Ascending aorta (tissue), 2 donors: Measurements from ENCODE around the gene MIDN. TPM values are rescaled to one million over a fixed set of nuclear protein-coding genes. Genes with fewer than 3 reads are reported as not detected.

Experiments used
- DNase-seq, 2 donors: peaks; one replicate each; pipeline ENCODE4 v3.0.0-alpha.2; 2019; ENCODE audit warnings: low spot score in 2 of 2
- H3K27ac ChIP-seq, 2 donors: fragments of 200-600 bp; sonication (generic); one replicate each; pipeline ENCODE4 v1.5.1; 2016 to 2017; ENCODE audit warnings: mild to moderate bottlenecking in 1 of 2
- H3K27me3 ChIP-seq: fragments of 200-600 bp; sonication (generic); one replicate; pipeline ENCODE4 v1.5.1; 2017
- H3K36me3 ChIP-seq, 2 donors: fragments of 200-600 bp; sonication (generic); one replicate each; pipeline ENCODE4 v1.5.1; 2016
- H3K4me1 ChIP-seq, 2 donors: fragments of 200-600 bp; sonication (generic); one replicate each; pipeline ENCODE4 v1.5.1; 2016 to 2017; ENCODE audit warnings: mild to moderate bottlenecking in 1 of 2
- H3K4me3 ChIP-seq, 2 donors: fragments of 200-600 bp; sonication (generic); one replicate each; pipeline ENCODE4 v1.5.1; 2016 to 2017; ENCODE audit warnings: mild to moderate bottlenecking in 1 of 2
- H3K9me3 ChIP-seq, 2 donors: fragments of 200-600 bp; sonication (generic); one replicate each; pipeline ENCODE4 v1.5.1; 2016
- intact Hi-C: fragments of 100-400 bp; cut with DNase I; formaldehyde crosslinking; loops from one replicate; pipeline ENCODE4 v1.15.1; 2023
- total RNA-seq: library from RNA; depleted of rRNA; stranded (reverse); fragments of >200 nt; gene quantifications from one replicate; pipeline ENCODE4 v1.1.0, GENCODE V29; 2016
- TF ChIP-seq, protein P1 (sequence below), 3 experiments: fragments of 200-600 bp in 2 of 3; fragments of 450-650 bp in 1 of 3; sonication (generic) in 2 of 3; IDR thresholded peaks; one replicate each; pipeline ENCODE4 v1.5.1; 2016 to 2019; ENCODE audit warnings: antibody characterized with exemption in 3 of 3, mild to moderate bottlenecking in 1 of 3, moderate library complexity in 1 of 3

Gene MIDN
- total RNA-seq, 1 donor from 2014 or later = 307 TPM

DNA sequence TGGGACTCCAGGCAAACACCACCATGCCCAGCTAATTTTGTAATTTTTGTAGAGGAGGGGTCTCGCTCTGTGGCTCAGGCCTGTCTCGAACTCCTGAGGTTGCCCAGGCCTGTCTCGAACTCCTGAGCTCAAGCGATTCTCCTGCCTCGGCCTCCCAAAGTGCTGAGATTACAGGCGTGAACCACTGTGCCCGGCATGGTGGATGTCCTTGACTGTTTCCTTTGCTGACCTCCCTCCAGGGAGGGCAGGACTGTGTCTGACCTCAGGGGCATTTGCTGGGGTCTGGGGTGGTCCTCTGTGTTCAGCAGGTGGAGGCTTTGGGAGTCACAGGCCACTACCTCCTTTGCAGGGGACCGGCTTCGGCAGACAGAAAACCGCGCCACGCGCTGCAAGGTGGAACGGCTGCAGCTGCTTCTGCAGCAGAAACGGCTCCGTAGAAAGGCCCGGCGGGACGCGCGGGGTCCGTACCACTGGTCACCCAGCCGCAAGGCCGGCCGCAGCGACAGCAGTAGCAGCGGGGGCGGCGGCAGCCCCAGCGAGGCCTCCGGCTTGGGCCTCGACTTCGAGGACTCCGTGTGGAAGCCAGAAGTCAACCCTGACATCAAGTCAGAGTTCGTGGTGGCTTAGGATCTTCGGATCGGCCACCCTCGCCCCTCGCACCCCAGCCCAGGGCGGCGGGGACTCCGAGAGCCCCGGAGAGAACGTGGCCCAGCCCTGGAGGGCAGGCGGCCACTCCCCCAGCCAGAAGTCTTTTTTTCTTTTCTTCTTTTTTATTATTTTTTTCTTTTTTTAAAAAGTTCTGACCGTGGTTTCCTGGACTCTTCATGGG lies 8.5 kb downstream of the MIDN start:
- Histone ChIP-seq H3K36me3 (peaks cover 47 to 50% of the 10 kb centered on the region in 2 donors), H3K4me1 (peaks cover 36 to 60% of the 10 kb centered on the region in 2 donors), H3K27me3 (no peaks in the 10 kb centered on the region), H3K4me3 (no peak overlapping the region), H3K27ac (peak overlapping the region; percentile 29 to 98), H3K9me3 (no peaks in the 10 kb centered on the region)
- intact Hi-C loops = no loop called here
- TF ChIP-seq, protein P1, sequence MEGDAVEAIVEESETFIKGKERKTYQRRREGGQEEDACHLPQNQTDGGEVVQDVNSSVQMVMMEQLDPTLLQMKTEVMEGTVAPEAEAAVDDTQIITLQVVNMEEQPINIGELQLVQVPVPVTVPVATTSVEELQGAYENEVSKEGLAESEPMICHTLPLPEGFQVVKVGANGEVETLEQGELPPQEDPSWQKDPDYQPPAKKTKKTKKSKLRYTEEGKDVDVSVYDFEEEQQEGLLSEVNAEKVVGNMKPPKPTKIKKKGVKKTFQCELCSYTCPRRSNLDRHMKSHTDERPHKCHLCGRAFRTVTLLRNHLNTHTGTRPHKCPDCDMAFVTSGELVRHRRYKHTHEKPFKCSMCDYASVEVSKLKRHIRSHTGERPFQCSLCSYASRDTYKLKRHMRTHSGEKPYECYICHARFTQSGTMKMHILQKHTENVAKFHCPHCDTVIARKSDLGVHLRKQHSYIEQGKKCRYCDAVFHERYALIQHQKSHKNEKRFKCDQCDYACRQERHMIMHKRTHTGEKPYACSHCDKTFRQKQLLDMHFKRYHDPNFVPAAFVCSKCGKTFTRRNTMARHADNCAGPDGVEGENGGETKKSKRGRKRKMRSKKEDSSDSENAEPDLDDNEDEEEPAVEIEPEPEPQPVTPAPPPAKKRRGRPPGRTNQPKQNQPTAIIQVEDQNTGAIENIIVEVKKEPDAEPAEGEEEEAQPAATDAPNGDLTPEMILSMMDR (IDR thresholded peaks at IDR 0.05) = no peak
- no peak for DNase-seq

- intact Hi-C loops = no loop called here
- TF ChIP-seq, protein P1 (IDR thresholded peaks at IDR 0.05) = no peak
- H3K4me3 ChIP-seq = no peak overlapping the region
- DNase-seq = no peak
- no peaks in the 10 kb centered on the region for H3K27me3 ChIP-seq
- H3K4me1 ChIP-seq = peaks cover 40 to 67% of the 10 kb centered on the region in 2 donors
- H3K9me3 ChIP-seq = no peaks in the 10 kb centered on the region
- H3K36me3 ChIP-seq = peaks cover 46 to 49% of the 10 kb centered on the region in 2 donors
- H3K27ac ChIP-seq = peak overlapping the region; percentile 96 to 98
Measured at GRCh38 chr19:1257475-1258162, 9.2 kb downstream of the MIDN start.

DNA sequence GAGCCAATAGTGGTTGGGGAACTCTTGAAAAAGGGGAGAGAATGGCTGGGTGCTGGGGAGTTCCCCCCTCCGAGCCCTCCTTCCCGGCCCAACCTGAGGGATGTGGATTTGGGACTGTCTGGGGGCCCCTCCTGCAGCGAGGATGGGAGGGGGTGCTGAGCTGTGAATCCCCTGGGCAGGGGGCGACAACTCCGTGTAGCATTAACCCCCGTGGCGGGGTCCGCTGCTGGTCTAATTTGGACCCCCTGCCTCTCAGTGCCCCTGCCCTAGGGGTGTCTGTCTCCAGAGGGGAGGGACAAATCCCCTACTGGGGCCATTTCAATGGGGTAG lies 9.7 kb downstream of the MIDN start:
- no peak for DNase-seq
- TF ChIP-seq, protein P1 (IDR thresholded peaks at IDR 0.05) = no peak

DNA sequence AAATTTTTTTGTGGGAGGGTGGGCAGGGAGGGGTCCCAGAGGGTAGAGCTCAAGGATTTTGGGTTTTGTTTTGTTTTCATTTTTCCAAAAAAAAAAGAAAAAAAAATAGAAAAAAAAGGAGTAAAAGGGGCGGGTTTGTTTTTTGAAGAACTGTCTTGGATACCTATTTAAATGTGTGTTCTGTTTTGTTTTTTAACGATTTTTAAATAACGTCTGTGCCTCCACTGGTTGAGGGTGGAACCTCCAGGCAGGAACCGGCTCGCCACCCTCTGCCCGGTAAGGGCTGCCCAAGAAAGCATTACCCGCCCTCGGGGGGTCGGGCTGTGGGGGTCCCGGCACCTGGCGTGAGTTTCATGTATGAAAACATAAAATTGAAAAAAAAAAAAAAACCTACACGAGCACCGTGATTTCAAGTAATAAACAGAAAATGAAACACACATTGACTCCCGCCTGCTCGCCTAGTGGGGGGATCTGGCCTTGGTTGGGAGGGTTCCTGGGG lies 10.4 kb downstream of the MIDN start:
- H3K9me3 ChIP-seq = no peaks in the 10 kb centered on the region
- H3K27ac ChIP-seq = peak overlapping the region; percentile 83 to 96
- peaks cover 39 to 65% of the 10 kb centered on the region in 2 donors for H3K4me1 ChIP-seq
- peaks cover 45 to 46% of the 10 kb centered on the region in 2 donors for H3K36me3 ChIP-seq
- peak overlapping the region; percentile 13 to 38 for H3K4me3 ChIP-seq
- H3K27me3 ChIP-seq = no peaks in the 10 kb centered on the region
- intact Hi-C loops = no loop called here
- DNase-seq = no peak
- TF ChIP-seq, protein P1 (IDR thresholded peaks at IDR 0.05) = no peak

More for the DNA sequence above, 9.7 kb downstream of the MIDN start:
- H3K27ac ChIP-seq = peak overlapping the region; percentile 83 to 96
- peaks cover 42 to 70% of the 10 kb centered on the region in 2 donors for H3K4me1 ChIP-seq
- no peaks in the 10 kb centered on the region for H3K9me3 ChIP-seq
- peak overlapping the region in 1 of 2 donors; percentile 15 for H3K4me3 ChIP-seq
- H3K36me3 ChIP-seq = peaks cover 46 to 49% of the 10 kb centered on the region in 2 donors
- intact Hi-C loops = no loop called here
- H3K27me3 ChIP-seq = no peaks in the 10 kb centered on the region

GRCh38 chr19:1259206-1259875 lies 11.0 kb downstream of the MIDN start:
- no peak for DNase-seq
- Histone ChIP-seq H3K27ac (peak overlapping the region; percentile 83 to 96), H3K27me3 (no peaks in the 10 kb centered on the region), H3K9me3 (no peaks in the 10 kb centered on the region), H3K4me3 (peak overlapping the region; percentile 13 to 38), H3K36me3 (peaks cover 39 to 40% of the 10 kb centered on the region in 2 donors), H3K4me1 (peaks cover 33 to 60% of the 10 kb centered on the region in 2 donors)
- intact Hi-C loops = no loop called here
- TF ChIP-seq, protein P1 (IDR thresholded peaks at IDR 0.05) = no peak
